Stimulated activated CD8-positive, alpha-beta memory T cell treated with anti-CD3 and anti-CD28 coated beads, Interleukin-15, amount 100 ng/mL, for 24 hours (primary cell): ENCODE measurements around the gene FGF21.
"Not testable (repeated sequence)": the region's sequence is repeated elsewhere in the genome, so short reads cannot be mapped to it uniquely, and the experiment has no call there.

Experiments
- DNase-seq: peaks from one replicate; pipeline ENCODE4 v3.0.0-alpha.2; 2020; ENCODE audit warnings: low read depth

The FGF21 gene

GRCh38 chr19:48751845-48752495 lies 3.4 kb upstream of the FGF21 start:
- DNase-seq, result no peak

- no peak for DNase-seq
Measured at GRCh38 chr19:48752496-48753365, 2.6 kb upstream of the FGF21 start, which contains the start of gene FUT1. FUT1 (minus strand) TSS chr19:48752641; CDS start chr19:48751281, 1,360 bp downstream.

GRCh38 chr19:48755787-48756186 lies 463 bp downstream of the FGF21 start:
- no peak for DNase-seq

- no peak for DNase-seq
Measured at GRCh38 chr19:48756212-48756611, 888 bp downstream of the FGF21 start.

GRCh38 chr19:48756686-48757085 lies 1.4 kb downstream of the FGF21 start:
- no peak for DNase-seq

GRCh38 chr19:48757089-48757675 lies 1.9 kb downstream of the FGF21 start:
- no peak for DNase-seq

- DNase-seq, result no peak
Measured at GRCh38 chr19:48757741-48758144, 2.4 kb downstream of the FGF21 start.

- no peak for DNase-seq
Measured at GRCh38 chr19:48760504-48761205, 5.3 kb downstream of the FGF21 start.

GRCh38 chr19:48765816-48766215 lies 10.5 kb downstream of the FGF21 start:
- DNase-seq, result not testable (repeated sequence)

GRCh38 chr19:48768171-48768753 lies 12.9 kb downstream of the FGF21 start:
- not testable (repeated sequence) for DNase-seq

GRCh38 chr19:48768994-48769713 lies 13.8 kb downstream of the FGF21 start:
- no peak for DNase-seq

- DNase-seq, result no peak
Measured at GRCh38 chr19:48770266-48770665, 14.9 kb downstream of the FGF21 start.

- DNase-seq, result no peak
Measured at GRCh38 chr19:48770734-48771472, 15.6 kb downstream of the FGF21 start.

GRCh38 chr19:48772503-48772953 lies 17.2 kb downstream of the FGF21 start:
- no peak for DNase-seq

GRCh38 chr19:48777139-48777538 lies 21.8 kb downstream of the FGF21 start:
- DNase-seq, result no peak

GRCh38 chr19:48777720-48778119 lies 22.4 kb downstream of the FGF21 start:
- DNase-seq, result no peak

GRCh38 chr19:48779636-48780035 lies 24.3 kb downstream of the FGF21 start:
- no peak for DNase-seq

- DNase-seq, result no peak
Measured at GRCh38 chr19:48780631-48781391, 25.5 kb downstream of the FGF21 start.

GRCh38 chr19:48784527-48784926 lies 29.2 kb downstream of the FGF21 start:
- no peak for DNase-seq

- not testable (repeated sequence) for DNase-seq
Measured at GRCh38 chr19:48786422-48786821, 31.1 kb downstream of the FGF21 start.
